Measurements from ENCODE around the gene GCLM. TPM values are rescaled to one million over a fixed set of nuclear protein-coding genes. Genes with fewer than 3 reads are reported as not detected.
A peak's percentile ranks its signal among the peaks of the same experiment; 100 is the strongest.
"Not testable (repeated sequence)": the region's sequence is repeated elsewhere in the genome, so short reads cannot be mapped to it uniquely, and the experiment has no call there.

Gene GCLM
- total RNA-seq, 2 donors from 2014 or later, result 17.7 to 19.4 TPM

DNA sequence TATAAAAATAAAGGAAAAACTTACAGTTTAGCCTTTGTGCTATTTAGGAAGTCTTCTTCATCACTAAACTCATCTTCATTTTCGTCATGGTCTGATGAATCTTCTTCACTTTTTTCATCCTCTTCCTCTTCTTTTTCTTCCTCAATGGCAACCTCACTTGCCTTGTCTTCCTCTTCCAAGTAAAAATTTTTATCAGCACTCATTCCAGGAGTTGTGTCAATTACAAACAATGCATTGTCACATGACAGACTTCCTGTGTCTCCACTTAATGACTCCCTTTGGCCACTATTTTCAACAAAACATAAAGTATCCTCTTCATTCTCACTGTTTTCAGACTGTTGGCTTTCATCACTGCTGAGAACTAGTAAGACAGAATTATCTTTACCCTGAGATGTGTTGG lies 33.0 kb downstream of the GCLM start:
- intact Hi-C loops (cut with DNase I), result no loop called here
- H3K4me3 ChIP-seq, result no peak overlapping the region
- no peak overlapping the region for H3K9ac ChIP-seq (ENCODE audit: low read depth in 2 of 2, low read length in 2 of 2)
- H3K36me3 ChIP-seq, result peaks cover 21% of the 10 kb centered on the region
- H3K27me3 ChIP-seq, result no peaks in the 10 kb centered on the region
- H3K9me3 ChIP-seq, result no peaks in the 10 kb centered on the region
- DNase-seq, result no peak
- TF ChIP-seq CTCF (IDR thresholded peaks at IDR 0.05), result no peak
- no peak overlapping the region for H3K27ac ChIP-seq
- peaks cover 11% of the 10 kb centered on the region for H3K4me1 ChIP-seq

GRCh38 chr1:93874025-93874651 lies 35.1 kb downstream of the GCLM start:
- Histone ChIP-seq H3K27ac (no peak overlapping the region), H3K4me1 (peaks cover 11% of the 10 kb centered on the region), H3K9me3 (no peaks in the 10 kb centered on the region), H3K36me3 (peaks cover 21% of the 10 kb centered on the region), H3K4me3 (no peak overlapping the region), H3K27me3 (no peaks in the 10 kb centered on the region), H3K9ac (ENCODE audit: low read depth in 2 of 2, low read length in 2 of 2) (no peak overlapping the region)
- TF ChIP-seq CTCF (IDR thresholded peaks at IDR 0.05), result peak; percentile 29
- no peak for DNase-seq
- intact Hi-C loops (cut with DNase I), result no loop called here

GRCh38 chr1:93871366-93871765 lies 37.9 kb downstream of the GCLM start:
- DNase-seq, result no peak
- H3K9me3 ChIP-seq, result no peaks in the 10 kb centered on the region
- H3K36me3 ChIP-seq, result peaks cover 21% of the 10 kb centered on the region
- H3K4me3 ChIP-seq, result no peak overlapping the region
- H3K27ac ChIP-seq, result no peak overlapping the region
- TF ChIP-seq CTCF (IDR thresholded peaks at IDR 0.05), result no peak
- no peak overlapping the region for H3K9ac ChIP-seq (ENCODE audit: low read depth in 2 of 2, low read length in 2 of 2)
- intact Hi-C loops (cut with DNase I), result no loop called here
- H3K4me1 ChIP-seq, result no peaks in the 10 kb centered on the region
- no peaks in the 10 kb centered on the region for H3K27me3 ChIP-seq

DNA sequence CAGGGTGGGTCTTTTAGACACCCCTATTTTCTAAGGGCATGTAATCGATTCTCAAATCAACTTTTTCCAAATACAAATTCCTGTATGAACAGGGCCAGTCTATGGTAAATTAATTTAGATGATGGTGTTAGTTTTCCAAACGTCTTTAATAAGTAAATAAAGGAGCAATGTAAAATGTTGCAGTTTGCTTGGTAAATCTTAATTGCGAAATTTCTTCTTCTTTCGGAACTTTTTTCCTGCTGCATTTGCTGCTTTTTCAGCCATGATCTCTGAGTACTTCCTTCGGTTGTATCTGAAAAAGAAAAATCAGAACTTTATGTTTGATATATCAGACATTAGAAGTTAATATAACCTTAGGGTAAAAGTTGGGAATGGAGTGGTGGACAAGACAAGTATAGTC lies 39.6 kb downstream of the GCLM start:
- DNase-seq, result no peak
- Histone ChIP-seq H3K9me3 (no peaks in the 10 kb centered on the region), H3K9ac (ENCODE audit: low read depth in 2 of 2, low read length in 2 of 2) (no peak overlapping the region), H3K4me3 (no peak overlapping the region), H3K27ac (no peak overlapping the region), H3K27me3 (no peaks in the 10 kb centered on the region), H3K4me1 (no peaks in the 10 kb centered on the region), H3K36me3 (peaks cover 21% of the 10 kb centered on the region)
- intact Hi-C loops (cut with DNase I), result no loop called here
- no peak for TF ChIP-seq CTCF (IDR thresholded peaks at IDR 0.05)

DNA sequence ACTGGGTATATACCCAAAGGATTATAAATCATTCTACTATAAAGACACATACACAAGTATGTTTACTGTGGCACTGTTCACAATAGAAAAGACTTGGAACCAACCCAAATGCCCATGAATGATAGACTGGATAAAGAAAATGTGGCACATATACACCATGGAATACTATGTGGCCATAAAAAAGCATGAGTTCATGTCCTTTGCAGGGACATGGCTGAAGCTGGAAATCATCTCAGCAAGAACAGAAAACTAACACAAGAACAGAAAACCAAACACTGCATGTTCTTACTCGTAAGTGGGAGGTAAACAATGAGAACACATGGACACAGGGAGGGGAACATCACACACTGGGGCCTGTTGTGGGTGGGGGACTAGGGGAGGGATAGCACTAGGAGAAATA lies 40.7 kb downstream of the GCLM start:
- H3K4me1 ChIP-seq; DNase-seq; H3K9ac ChIP-seq (ENCODE audit: low read depth in 2 of 2, low read length in 2 of 2); H3K27me3 ChIP-seq; H3K4me3 ChIP-seq; intact Hi-C loops (cut with DNase I); H3K9me3 ChIP-seq; H3K27ac ChIP-seq: not testable (repeated sequence)
- peaks cover 14% of the 10 kb centered on the region for H3K36me3 ChIP-seq

DNA sequence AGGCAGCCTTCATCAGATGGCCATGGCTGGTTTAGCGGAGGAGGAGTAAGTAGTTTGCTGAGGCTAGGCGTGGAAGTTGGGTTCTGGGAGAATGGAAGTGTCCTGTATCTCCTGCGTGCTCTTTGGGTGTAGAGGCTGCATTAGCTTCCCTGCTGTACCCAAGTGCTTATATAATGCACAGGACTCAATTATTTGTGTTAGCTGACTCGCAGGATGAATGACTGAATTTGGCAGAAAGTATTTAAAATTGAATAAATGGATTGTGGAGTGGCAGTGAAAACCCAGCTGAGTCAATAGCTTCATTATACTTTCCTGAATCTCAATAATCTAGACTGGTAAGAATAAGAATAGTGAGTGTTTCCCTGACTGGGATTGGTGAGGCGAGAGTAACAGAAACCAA lies 44.0 kb downstream of the GCLM start:
- TF ChIP-seq CTCF (IDR thresholded peaks at IDR 0.05), result no peak
- no peak overlapping the region for H3K9ac ChIP-seq (ENCODE audit: low read depth in 2 of 2, low read length in 2 of 2)
- no peaks in the 10 kb centered on the region for H3K9me3 ChIP-seq
- H3K27me3 ChIP-seq, result no peaks in the 10 kb centered on the region
- no peak for DNase-seq
- H3K4me1 ChIP-seq, result no peaks in the 10 kb centered on the region
- H3K4me3 ChIP-seq, result no peak overlapping the region
- H3K27ac ChIP-seq, result no peak overlapping the region
- intact Hi-C loops (cut with DNase I), result no loop called here
- no peaks in the 10 kb centered on the region for H3K36me3 ChIP-seq
